ENCODE data around the gene ZSCAN10.

ZSCAN10 gene

GRCh38 chr16:3129137-3130131 lies 30.3 kb upstream of the ZSCAN10 start:
- Histone ChIP-seq H4K20me1 (ENCODE audit: insufficient read depth, low read length, poor library complexity, severe bottlenecking) (no peaks in the 10 kb centered on the region), H3K79me2 (ENCODE audit: insufficient read depth, low read length) (peaks cover 20% of the 10 kb centered on the region), H3K9me2 (replicated peaks; ENCODE audit: low read depth, low read length) (no peaks in the 10 kb centered on the region), H3K27me3 (ENCODE audit: insufficient read depth, low read length, poor library complexity, severe bottlenecking) (peaks cover 3% of the 10 kb centered on the region), H3K4me2 (ENCODE audit: low read depth, low read length, poor library complexity, severe bottlenecking) (peak overlapping the region; percentile 93), H3K4me1 (ENCODE audit: insufficient read depth, low read length, poor library complexity, severe bottlenecking) (peaks cover 4% of the 10 kb centered on the region), H3K9me3 (ENCODE audit: insufficient read depth, low read depth, low read length) (no peaks in the 10 kb centered on the region), H3F3A (ENCODE audit: low read depth) (no peaks in the 10 kb centered on the region), H3K9ac (ENCODE audit: low read depth, low read length, poor library complexity, severe bottlenecking) (peak overlapping the region; percentile 80), H3K4me3 (ENCODE audit: low read length, poor library complexity, severe bottlenecking) (peak overlapping the region; percentile 78), H3K36me3 (ENCODE audit: insufficient read depth, low read length) (no peaks in the 10 kb centered on the region), H2AFZ (ENCODE audit: low read length) (no peak overlapping the region)
- peak; percentile 72 for TF ChIP-seq CTCF (conservative IDR thresholded peaks at IDR 0.05; ENCODE audit: low read length)
- no peak for TF ChIP-seq EZH2phosphoT487 (IDR thresholded peaks at IDR 0.05; ENCODE audit: borderline replicate concordance)

- Histone ChIP-seq H3K79me2 (ENCODE audit: insufficient read depth, low read length) (peaks cover 5% of the 10 kb centered on the region; the same call in 1 of the 2 replicates), H2AFZ (ENCODE audit: low read length) (no peak overlapping the region), H3K4me2 (ENCODE audit: low read depth, low read length, poor library complexity, severe bottlenecking) (no peak overlapping the region), H3K27me3 (ENCODE audit: insufficient read depth, low read length, poor library complexity, severe bottlenecking) (no peaks in the 10 kb centered on the region), H3K4me3 (ENCODE audit: low read length, poor library complexity, severe bottlenecking) (no peak overlapping the region), H3K4me1 (ENCODE audit: insufficient read depth, low read length, poor library complexity, severe bottlenecking) (peaks cover 8% of the 10 kb centered on the region), H3K9me2 (replicated peaks; ENCODE audit: low read depth, low read length) (no peaks in the 10 kb centered on the region), H4K20me1 (ENCODE audit: insufficient read depth, low read length, poor library complexity, severe bottlenecking) (no peaks in the 10 kb centered on the region), H3F3A (ENCODE audit: low read depth) (no peaks in the 10 kb centered on the region), H3K9ac (ENCODE audit: low read depth, low read length, poor library complexity, severe bottlenecking) (no peak overlapping the region), H3K9me3 (ENCODE audit: insufficient read depth, low read depth, low read length) (no peaks in the 10 kb centered on the region), H3K36me3 (ENCODE audit: insufficient read depth, low read length) (no peaks in the 10 kb centered on the region)
- no peak for TF ChIP-seq EZH2phosphoT487 (IDR thresholded peaks at IDR 0.05; ENCODE audit: borderline replicate concordance)
- no peak for TF ChIP-seq CTCF (conservative IDR thresholded peaks at IDR 0.05; ENCODE audit: low read length)
These were observed 28.7 kb upstream of the ZSCAN10 start for GRCh38 chr16:3127745-3128144.

GRCh38 chr16:3123986-3124886 lies 25.1 kb upstream of the ZSCAN10 start:
- Histone ChIP-seq H3K9me3 (ENCODE audit: insufficient read depth, low read depth, low read length) (no peaks in the 10 kb centered on the region), H3K27me3 (ENCODE audit: insufficient read depth, low read length, poor library complexity, severe bottlenecking) (no peaks in the 10 kb centered on the region), H3K4me1 (ENCODE audit: insufficient read depth, low read length, poor library complexity, severe bottlenecking) (peaks cover 8% of the 10 kb centered on the region), H2AFZ (ENCODE audit: low read length) (peak overlapping the region; percentile 73), H3K4me2 (ENCODE audit: low read depth, low read length, poor library complexity, severe bottlenecking) (peak overlapping the region; percentile 79), H3K79me2 (ENCODE audit: insufficient read depth, low read length) (no peaks in the 10 kb centered on the region), H3K4me3 (ENCODE audit: low read length, poor library complexity, severe bottlenecking) (peak overlapping the region; percentile 82), H3F3A (ENCODE audit: low read depth) (no peaks in the 10 kb centered on the region), H4K20me1 (ENCODE audit: insufficient read depth, low read length, poor library complexity, severe bottlenecking) (no peaks in the 10 kb centered on the region), H3K9ac (ENCODE audit: low read depth, low read length, poor library complexity, severe bottlenecking) (peak overlapping the region; percentile 68), H3K36me3 (ENCODE audit: insufficient read depth, low read length) (no peaks in the 10 kb centered on the region), H3K9me2 (replicated peaks; ENCODE audit: low read depth, low read length) (no peaks in the 10 kb centered on the region)
- no peak for TF ChIP-seq CTCF (conservative IDR thresholded peaks at IDR 0.05; ENCODE audit: low read length)
- TF ChIP-seq EZH2phosphoT487 (IDR thresholded peaks at IDR 0.05; ENCODE audit: borderline replicate concordance): no peak

Measured in Loucy (cell line).